ENCODE results near the gene SLX9. TPM values are rescaled to one million over a fixed set of nuclear protein-coding genes. Genes with fewer than 3 reads are reported as not detected.

The SLX9 gene
- total RNA-seq, 1 experiment from 2014 or later = 80.1 TPM

- H3K9ac ChIP-seq (ENCODE audit: low read length) = no peak overlapping the region
- CTCF ChIA-PET = no interaction called here
Measured at GRCh38 chr21:44955141-44955797, 15.4 kb downstream of the SLX9 start.

GRCh38 chr21:44955798-44956175 lies 16.0 kb downstream of the SLX9 start:
- H3K9me2 ChIP-seq (replicated peaks; ENCODE audit: low read length) = no peaks in the 10 kb centered on the region
- no peak overlapping the region for H3K4me3 ChIP-seq (ENCODE audit: low read length)
- peaks cover 82% of the 10 kb centered on the region for H3K79me2 ChIP-seq (ENCODE audit: low read length)
- no peak overlapping the region for H2AFZ ChIP-seq (ENCODE audit: low read length)
- no peaks in the 10 kb centered on the region for H3K9me3 ChIP-seq (ENCODE audit: low read length)
- BruUV-seq (replicated peaks) = no TSS peak
- peaks cover 34% of the 10 kb centered on the region for H3K36me3 ChIP-seq (ENCODE audit: low read depth, low read length)
- intact Hi-C loops (cut with micrococcal nuclease) = no loop called here
- H3K4me1 ChIP-seq (ENCODE audit: insufficient read depth, low read length) = no peaks in the 10 kb centered on the region
- H3K9ac ChIP-seq (ENCODE audit: low read length) = no peak overlapping the region
- ChIA-PET CTCF (no interaction called here), POLR2A (ENCODE audit: unreplicated experiment) (no interaction called here)
- H3K27ac ChIP-seq (ENCODE audit: low read length) = no peak overlapping the region
- no peak overlapping the region for H3K4me2 ChIP-seq (ENCODE audit: low read length)
- H4K20me1 ChIP-seq (ENCODE audit: low read length) = 0 out of 2 replicates have a peak, but pooled peaks cover 12% of the 10 kb centered on the region
- no peaks in the 10 kb centered on the region for H3K27me3 ChIP-seq (ENCODE audit: low read length)
- no peak for DNase-seq
- ATAC-seq = no peak
- TF ChIP-seq EZH2phosphoT487 (IDR thresholded peaks at IDR 0.05; ENCODE audit: borderline replicate concordance, low read length) (no peak), EZH2 (IDR thresholded peaks at IDR 0.05; ENCODE audit: low read length, unreplicated experiment) (no peak)
- H3F3A ChIP-seq (ENCODE audit: low read length, unreplicated experiment) = no peaks in the 10 kb centered on the region

More at GRCh38 chr21:44955141-44955797, 15.4 kb downstream of the SLX9 start:
- H3K36me3 ChIP-seq (ENCODE audit: low read depth, low read length) = peaks cover 29% of the 10 kb centered on the region
- H3K9me3 ChIP-seq (ENCODE audit: low read length) = no peaks in the 10 kb centered on the region
- peaks cover 17% of the 10 kb centered on the region; the same call in 1 of the 2 replicates for H4K20me1 ChIP-seq (ENCODE audit: low read length)
- POLR2A ChIA-PET (ENCODE audit: unreplicated experiment) = no interaction called here
- BruUV-seq (replicated peaks) = no TSS peak
- no peak for DNase-seq
- no peaks in the 10 kb centered on the region for H3K4me1 ChIP-seq (ENCODE audit: insufficient read depth, low read length)
- H3K79me2 ChIP-seq (ENCODE audit: low read length) = peaks cover 86% of the 10 kb centered on the region
- no peaks in the 10 kb centered on the region for H3K27me3 ChIP-seq (ENCODE audit: low read length)
- no peaks in the 10 kb centered on the region for H3K9me2 ChIP-seq (replicated peaks; ENCODE audit: low read length)
- intact Hi-C loops (cut with micrococcal nuclease) = no loop called here
- TF ChIP-seq EZH2 (IDR thresholded peaks at IDR 0.05; ENCODE audit: low read length, unreplicated experiment) = no peak
- H3K4me3 ChIP-seq (ENCODE audit: low read length) = no peak overlapping the region
- H2AFZ ChIP-seq (ENCODE audit: low read length) = no peak overlapping the region
- H3F3A ChIP-seq (ENCODE audit: low read length, unreplicated experiment) = no peaks in the 10 kb centered on the region
- no peak for ATAC-seq
- H3K4me2 ChIP-seq (ENCODE audit: low read length) = no peak overlapping the region
- H3K27ac ChIP-seq (ENCODE audit: low read length) = no peak overlapping the region

- no peaks in the 10 kb centered on the region for H3K9me3 ChIP-seq (ENCODE audit: low read length)
Measured at GRCh38 chr21:44956356-44957046, 16.7 kb downstream of the SLX9 start.

More at GRCh38 chr21:44956356-44957046, 16.7 kb downstream of the SLX9 start:
- ChIA-PET POLR2A (ENCODE audit: unreplicated experiment) (no interaction called here), CTCF (no interaction called here)
- DNase-seq = no peak
- BruUV-seq (replicated peaks) = no TSS peak
- no peaks in the 10 kb centered on the region for H3F3A ChIP-seq (ENCODE audit: low read length, unreplicated experiment)
- H3K9me2 ChIP-seq (replicated peaks; ENCODE audit: low read length) = no peaks in the 10 kb centered on the region
- no peak for ATAC-seq
- H3K4me1 ChIP-seq (ENCODE audit: insufficient read depth, low read length) = no peaks in the 10 kb centered on the region
- intact Hi-C loops (cut with micrococcal nuclease) = no loop called here
- H3K79me2 ChIP-seq (ENCODE audit: low read length) = peaks cover 80% of the 10 kb centered on the region
- H2AFZ ChIP-seq (ENCODE audit: low read length) = no peak overlapping the region
- 0 out of 2 replicates have a peak, but pooled peaks cover 12% of the 10 kb centered on the region for H4K20me1 ChIP-seq (ENCODE audit: low read length)
- H3K36me3 ChIP-seq (ENCODE audit: low read depth, low read length) = peaks cover 35% of the 10 kb centered on the region
- no peak overlapping the region for H3K27ac ChIP-seq (ENCODE audit: low read length)
- H3K4me2 ChIP-seq (ENCODE audit: low read length) = no peak overlapping the region
- H3K27me3 ChIP-seq (ENCODE audit: low read length) = no peaks in the 10 kb centered on the region
- no peak overlapping the region for H3K9ac ChIP-seq (ENCODE audit: low read length)
- H3K4me3 ChIP-seq (ENCODE audit: low read length) = no peak overlapping the region
- no peak for TF ChIP-seq CTCF (conservative IDR thresholded peaks at IDR 0.05; ENCODE audit: low read depth, low read length)
- TF ChIP-seq EZH2phosphoT487 (IDR thresholded peaks at IDR 0.05; ENCODE audit: borderline replicate concordance, low read length) = no peak
- TF ChIP-seq EZH2 (IDR thresholded peaks at IDR 0.05; ENCODE audit: low read length, unreplicated experiment) = no peak
